ENCODE measurements around the gene KRTAP13-2.

Gene KRTAP13-2, protein sequence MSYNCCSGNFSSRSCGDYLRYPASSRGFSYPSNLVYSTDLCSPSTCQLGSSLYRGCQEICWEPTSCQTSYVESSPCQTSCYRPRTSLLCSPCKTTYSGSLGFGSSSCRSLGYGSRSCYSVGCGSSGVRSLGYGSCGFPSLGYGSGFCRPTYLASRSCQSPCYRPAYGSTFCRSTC

DNA sequence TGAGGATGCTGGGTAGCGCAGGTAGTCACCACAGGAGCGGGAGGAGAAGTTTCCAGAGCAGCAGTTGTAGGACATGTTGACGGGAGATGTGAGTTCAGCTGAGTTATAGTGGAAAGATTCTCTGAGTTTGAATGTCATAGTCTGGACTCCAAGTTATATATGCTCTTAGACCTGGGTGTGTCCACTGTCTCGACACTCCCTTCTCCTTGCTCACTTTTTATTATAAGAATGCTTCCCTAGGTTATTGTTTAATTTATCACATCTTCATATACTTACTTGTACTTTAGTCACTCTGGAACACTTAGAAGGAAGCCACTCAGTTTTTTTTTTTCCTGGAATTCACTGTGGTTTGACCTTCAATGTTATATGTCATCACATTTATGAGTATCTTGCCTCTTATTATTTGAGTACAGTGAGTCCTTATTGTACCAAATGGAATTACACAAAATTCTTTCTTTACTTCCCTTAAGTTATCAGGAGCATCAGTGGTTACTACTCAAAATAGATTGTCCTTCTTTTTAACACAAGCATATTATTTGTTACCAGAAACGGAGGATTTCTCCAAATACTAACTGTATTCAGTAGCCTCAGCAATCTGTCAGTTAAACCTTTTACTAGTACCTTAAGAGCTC, at the start of gene KRTAP13-2:
KRTAP13-2 (minus strand) TSS at position 133 of the 632 bp plus-strand sequence; CDS start at position 75, 58 bp downstream.
- DNase-seq (ENCODE audit: low read depth, low spot score) = no peak

DNA sequence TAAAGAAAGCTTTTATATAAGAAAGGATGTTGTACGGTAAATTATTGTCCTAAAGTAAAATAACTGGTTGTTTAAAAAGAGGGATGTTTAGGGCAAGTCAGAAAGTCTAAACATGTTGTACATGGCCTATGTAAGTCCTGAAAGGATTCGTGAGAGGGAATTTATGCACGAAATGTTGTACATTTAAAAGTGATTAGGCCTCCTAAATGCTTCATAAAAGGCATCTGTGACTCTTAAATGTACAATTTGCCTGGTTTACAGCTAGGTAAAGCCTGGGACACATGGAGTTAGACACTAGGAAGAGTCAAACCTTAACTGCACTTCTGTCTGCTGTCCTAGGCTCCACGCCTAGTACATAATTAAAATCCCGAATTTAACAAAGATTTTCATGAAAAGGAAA, 43.9 kb upstream of the KRTAP13-2 start:
- no peak for DNase-seq (ENCODE audit: low read depth, low spot score)

DNA sequence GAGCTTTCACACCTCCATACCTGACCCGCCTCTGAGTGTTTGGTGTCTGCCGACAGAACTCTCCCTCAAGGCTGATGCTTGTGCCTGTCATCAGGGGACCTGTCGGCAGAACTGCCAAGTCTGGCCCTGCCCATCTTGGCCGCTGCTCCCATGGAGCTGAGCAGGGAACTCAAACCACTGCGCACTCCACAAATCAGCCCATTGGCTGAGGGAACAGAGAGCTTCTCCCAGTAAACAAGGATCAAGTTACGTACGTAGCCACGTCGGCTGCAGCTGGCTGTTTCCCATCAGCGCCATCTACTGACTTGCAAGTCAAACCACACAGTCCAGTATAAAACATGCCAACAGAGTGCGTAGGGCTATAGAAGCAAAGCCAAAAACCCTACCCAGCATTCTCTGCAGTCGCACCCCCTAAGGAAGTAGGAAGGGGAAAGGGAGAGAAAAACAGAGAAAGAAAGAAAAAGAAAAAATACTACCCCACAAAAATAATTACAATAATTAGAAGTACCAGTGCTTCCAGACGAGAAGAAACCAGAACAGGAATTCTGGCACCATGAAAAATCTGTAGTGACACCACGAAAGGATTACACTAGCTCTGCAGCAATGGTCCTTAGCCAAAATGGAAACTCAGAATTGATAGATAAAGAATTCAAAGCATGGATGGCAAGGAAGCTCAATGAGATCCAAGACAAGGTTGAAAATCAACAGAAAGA, 36.9 kb upstream of the KRTAP13-2 start:
- DNase-seq (ENCODE audit: low read depth, low spot score) = peak; percentile 24

DNA sequence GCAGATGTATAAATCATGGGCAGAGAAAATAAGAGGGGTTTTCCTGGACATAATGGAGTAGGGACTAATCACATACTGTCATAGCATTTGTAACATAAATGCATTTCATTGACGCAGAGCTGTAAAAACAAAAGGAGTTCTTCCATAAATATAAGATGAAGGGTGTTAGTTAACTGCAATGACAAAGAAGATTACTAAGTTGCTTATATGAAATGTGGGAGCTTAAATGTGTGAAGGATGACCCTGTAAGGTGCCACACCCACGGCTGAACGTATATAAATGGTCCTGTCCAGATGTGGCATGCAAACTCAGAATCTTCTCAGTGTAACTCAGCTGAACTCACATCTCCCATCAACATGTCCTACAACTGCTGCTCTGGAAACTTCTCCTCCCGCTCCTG, 23.7 kb upstream of the KRTAP13-2 start, which contains the start of gene KRTAP13-1:
KRTAP13-1 (plus strand) TSS at position 301 of the 400 bp plus-strand sequence; CDS start at position 357, 56 bp downstream.
- DNase-seq (ENCODE audit: low read depth, low spot score) = no peak

DNA sequence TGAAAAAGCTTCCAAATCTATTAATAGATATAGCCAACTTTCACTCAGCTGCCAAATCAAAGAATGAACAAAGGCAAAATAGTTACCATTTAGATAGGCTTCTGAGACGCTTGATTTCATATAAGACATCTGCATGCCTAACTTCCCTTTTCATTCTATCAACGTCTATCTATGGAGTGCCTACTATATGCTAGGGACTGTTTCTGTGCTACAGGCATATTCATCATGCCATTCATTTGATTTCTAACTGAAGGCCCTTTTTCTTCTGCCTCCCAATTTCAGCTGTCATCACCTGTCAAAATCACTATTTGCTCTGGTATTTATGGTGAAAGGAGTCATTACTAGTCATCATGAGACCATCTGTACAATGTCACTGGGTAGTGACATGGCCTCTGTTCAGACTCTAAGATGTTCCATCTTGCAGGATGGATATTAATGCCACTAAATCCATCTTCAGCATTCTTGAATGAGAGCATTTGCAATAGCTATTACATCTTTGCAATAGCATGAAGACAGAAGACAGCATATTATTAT, 19.5 kb upstream of the KRTAP13-2 start:
- DNase-seq (ENCODE audit: low read depth, low spot score) = no peak

DNA sequence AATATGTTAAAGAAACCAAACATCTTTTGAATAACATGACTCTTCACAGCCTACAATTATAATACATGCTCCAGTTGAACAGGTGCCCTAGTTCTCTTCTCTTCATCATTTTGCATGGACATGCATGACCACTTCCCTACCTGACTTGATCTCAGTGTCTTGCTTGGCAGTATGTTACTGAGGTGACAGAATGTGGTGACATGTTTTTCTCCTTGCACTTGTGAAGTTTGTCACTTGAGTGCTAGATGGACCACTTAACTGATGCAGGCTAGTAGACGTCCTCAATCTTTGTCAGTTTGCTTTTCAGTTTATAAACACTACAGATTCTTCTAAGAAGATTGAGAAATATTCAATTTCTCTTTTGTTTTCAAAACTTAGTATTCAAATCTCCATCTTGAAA, 10.1 kb upstream of the KRTAP13-2 start:
- no peak for DNase-seq (ENCODE audit: low read depth, low spot score)

DNA sequence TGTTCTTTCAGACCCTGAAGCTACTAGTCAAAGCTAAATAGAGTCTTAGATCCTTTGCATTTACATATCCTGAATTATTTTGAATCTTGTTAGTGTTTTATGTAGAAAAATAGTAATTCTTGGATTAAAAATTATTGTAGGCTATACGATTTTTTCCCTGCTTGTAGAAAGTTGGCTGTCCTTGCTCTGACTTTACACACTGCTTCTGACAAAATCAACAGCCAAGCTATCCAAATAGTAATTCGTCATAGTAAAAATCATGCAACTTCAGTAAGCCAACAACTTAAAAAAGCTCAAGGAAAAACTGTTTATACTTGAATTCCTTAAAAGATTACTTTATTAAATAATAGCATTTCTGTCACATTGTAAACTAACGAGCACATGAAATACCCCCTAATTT, 16.2 kb downstream of the KRTAP13-2 start:
- DNase-seq (ENCODE audit: low read depth, low spot score) = no peak

DNA sequence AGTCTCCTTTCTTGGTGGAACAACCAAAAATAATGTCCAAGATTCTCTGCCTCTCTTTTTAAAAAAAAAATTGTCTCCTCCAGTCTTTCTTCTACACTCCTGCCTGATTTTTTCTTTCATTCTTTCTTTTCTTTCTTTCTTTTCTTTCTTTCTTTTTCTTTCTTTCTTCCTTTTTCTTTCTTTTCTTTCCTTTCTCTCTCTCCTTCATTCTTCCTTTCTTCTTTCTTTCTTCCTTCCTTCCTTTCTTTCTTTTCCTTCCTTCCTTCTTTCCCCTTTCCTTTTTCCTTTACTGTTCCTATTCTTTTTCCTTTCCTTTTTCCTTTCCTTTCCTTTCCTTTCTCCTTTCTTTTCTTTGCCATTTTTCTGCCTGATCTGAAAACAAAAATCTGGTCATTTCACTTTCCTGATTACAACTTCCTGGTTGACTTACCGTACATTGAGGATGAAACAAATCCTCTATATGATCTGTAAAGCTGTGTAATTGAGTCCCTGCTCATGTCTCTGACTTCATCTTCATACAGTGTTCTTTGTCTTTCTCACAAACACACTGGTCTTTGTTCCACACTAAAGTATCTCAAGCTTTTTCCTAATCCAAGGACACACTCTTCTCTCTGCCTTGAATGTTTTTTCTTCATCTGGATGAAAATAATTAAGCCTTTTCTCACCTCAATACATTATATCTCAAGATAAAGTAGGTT, 17.6 kb downstream of the KRTAP13-2 start:
- DNase-seq (ENCODE audit: low read depth, low spot score) = no peak

DNA sequence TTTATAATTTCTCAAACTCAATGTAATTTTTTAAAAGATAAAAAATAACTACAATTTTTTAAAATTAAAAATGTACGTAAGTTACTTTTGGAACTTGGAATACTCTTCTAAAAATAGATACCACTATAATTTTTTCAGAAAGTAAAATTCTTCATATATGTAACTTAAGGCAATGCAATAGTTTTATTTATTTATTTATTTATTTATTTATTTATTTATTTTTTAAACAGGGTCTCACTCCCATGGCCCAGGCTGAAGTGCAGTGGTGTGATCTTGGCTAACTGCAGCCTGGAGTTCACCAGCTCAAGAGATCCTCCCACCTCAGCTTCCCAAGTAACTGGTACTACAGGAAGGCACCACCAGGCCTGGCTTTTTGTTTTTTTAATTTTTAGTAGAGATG, 20.5 kb downstream of the KRTAP13-2 start:
- no peak for DNase-seq (ENCODE audit: low read depth, low spot score)

DNA sequence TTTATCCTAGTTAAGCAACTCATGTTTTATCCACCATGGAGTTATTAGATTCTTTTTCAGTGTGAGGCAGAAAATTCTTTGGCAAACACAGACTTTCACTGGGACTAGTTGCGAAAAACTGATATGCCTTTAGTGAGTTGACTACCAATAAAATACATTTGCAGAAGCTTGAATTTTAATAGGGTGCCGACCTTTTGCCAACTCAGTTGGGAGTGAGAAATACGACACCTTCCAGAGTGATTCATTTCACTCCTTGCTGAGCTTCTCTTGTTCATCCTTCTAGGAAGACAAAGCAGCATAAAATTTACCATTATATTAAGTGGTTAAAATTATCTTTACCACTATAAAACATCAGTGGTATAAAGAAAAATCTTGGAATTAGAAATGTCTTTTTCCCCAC, 22.5 kb downstream of the KRTAP13-2 start:
- no peak for DNase-seq (ENCODE audit: low read depth, low spot score)

DNA sequence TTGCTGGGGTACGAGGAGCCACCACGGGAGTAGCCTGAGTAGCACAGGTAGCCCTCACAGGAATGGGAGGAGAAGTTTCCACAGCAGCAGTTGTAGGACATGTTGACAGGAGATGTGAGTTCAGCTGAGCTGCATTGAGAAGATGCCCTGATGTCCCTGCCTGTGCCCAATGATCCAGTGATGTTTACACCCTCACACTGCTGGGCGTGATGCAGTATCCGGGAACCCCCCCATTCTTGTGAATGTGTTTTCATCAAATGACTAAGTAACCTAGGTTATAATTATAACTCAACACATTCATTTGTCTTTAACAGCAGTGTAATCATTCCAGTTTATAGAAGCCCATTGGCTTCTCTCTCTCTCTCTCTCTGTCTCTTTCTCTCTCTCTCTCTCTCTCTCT, 23.6 kb downstream of the KRTAP13-2 start, which contains the start of gene KRTAP23-1:
KRTAP23-1 (minus strand) TSS at position 101 of the 400 bp plus-strand sequence; CDS start at position 101, 0 bp downstream.
- no peak for DNase-seq (ENCODE audit: low read depth, low spot score)

DNA sequence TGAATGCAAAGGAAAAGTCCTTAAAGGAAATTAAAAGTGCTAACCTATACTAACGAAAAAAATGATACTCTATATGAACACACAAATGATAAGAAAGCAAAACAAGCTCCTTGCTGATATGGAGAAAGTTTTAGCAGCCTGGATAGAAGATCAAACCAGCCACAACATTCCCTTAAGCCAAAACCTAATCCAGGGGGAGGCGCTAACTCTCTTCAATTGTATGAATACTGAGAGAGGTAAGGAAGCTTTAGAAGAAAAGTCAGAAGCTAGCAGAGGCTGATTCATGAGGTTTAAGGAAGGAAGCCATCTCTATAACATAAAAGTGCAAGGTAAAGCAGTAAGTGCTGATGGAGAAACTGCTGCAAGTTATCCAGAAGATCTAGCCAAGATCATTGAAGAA, 27.1 kb downstream of the KRTAP13-2 start:
- no peak for DNase-seq (ENCODE audit: low read depth, low spot score)

DNA sequence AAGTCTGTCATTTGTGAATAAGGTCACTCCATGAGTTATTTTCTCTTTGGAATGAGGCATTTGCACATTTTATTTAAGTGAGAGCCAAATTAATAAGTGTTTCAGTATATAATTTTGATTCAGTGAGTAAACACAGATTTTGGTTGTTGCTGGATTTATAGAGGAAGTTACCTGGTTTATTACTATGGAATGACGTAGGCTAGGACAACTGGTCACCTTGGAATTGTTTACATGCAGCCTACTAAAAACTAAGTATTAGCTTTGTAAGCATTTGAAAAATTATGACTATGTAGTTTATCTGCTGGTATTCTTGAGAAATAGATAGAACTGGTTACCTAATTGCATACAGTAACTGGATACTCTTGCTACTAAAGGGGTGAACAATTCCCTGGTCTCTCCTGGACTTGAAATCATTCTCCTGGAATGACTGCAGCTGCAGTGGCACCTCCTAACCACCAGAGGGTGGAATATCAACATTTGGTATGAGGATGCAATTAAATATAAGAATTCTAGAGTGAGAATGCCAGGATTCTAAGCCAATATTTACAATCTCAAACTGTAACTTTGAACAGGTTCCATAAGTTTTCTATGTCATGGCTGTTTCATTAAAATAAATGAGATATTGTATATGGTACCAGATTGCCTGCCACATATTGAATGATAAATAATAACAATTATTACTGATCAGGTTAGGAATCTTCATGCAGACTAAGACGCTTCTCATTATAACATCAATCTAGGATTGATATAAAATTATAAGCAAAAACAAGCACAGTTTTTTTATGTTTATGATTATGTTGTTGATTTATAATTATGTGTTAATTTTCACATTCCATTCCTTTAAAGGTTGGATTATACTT, 31.1 kb downstream of the KRTAP13-2 start:
- peak; percentile 56 for DNase-seq (ENCODE audit: low read depth, low spot score)

DNA sequence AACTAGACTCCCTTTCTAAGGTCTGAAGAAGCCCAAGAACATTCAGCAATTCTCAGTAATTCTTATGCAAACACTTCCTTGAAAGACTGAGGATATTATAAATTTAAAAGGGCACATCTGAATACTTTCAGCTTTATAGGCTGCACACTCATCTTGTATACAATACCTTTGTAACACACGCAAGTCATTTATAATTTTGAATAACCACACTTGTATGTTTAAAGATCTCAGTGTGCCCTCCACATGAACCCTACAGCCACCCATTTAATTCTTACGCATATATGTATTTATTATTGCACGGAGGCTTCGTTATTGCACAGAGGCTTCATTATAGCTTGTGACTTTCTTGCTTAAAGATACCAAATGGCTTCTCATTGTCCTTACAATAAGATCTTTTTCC, 33.4 kb downstream of the KRTAP13-2 start:
- DNase-seq (ENCODE audit: low read depth, low spot score) = no peak

DNA sequence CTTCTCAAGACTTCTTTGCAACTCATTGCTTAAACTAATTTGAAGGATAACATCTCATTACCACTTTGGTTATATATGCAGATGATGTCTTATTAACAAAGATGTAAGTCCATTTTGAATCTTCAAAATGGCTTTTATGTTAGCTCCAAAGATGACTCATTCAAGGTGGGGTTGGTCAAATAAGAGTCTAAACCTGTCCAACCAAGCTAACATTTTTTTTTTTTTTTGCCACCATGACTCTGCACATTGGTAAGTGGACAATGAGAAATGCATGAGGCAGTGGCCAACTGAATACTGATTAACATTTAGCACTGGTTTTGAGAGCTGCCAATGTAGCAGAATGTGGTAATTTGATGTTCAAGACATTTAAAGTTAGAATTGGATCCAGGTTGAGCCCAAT, 34.3 kb downstream of the KRTAP13-2 start:
- no peak for DNase-seq (ENCODE audit: low read depth, low spot score)

DNA sequence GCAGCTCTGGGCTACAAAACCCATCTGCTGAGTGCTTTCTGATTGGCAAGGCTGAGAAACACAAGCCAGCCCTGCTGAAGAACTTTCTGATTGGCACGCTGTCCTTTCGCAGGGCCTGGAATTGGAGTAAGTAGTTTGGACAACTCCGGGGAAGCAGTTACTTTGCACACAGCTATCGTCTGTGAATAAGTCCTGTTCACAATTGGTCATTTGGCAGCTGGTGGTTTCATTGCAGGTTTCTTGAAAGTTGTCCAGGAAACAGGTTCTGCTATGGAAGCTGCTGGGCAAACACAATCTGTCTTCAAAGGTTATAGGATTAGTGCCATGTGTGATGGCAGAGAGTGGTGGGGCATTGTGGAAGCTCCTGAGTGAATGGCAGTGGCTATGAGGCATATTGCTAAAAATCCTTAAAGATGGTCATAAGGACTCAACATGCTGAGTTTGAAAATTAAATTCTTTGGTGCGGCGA, 34.8 kb downstream of the KRTAP13-2 start, which contains the start of gene KRTAP27-1:
KRTAP27-1 (minus strand) TSS at position 419 of the 469 bp plus-strand sequence; CDS start at position 393, 26 bp downstream.
- no peak for DNase-seq (ENCODE audit: low read depth, low spot score)

DNA sequence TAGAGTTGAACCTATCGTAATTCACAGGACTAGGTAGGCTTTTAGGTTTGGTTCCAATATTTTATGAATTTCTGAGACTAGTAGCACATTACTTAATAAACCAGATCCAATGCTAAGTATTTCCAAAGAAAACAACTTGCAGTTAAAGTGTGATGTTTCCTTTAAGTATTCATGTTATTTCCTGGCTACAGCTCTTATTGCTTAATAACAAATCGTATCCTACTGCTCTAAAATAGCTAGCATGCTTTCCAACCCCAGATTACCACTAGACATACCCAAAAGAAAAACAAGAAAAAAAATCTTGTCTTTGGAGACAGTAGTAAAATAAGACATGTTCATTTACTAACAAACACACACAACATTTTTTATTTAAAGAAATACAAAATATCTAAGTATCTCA, 35.5 kb downstream of the KRTAP13-2 start:
- DNase-seq (ENCODE audit: low read depth, low spot score) = peak; percentile 22

DNA sequence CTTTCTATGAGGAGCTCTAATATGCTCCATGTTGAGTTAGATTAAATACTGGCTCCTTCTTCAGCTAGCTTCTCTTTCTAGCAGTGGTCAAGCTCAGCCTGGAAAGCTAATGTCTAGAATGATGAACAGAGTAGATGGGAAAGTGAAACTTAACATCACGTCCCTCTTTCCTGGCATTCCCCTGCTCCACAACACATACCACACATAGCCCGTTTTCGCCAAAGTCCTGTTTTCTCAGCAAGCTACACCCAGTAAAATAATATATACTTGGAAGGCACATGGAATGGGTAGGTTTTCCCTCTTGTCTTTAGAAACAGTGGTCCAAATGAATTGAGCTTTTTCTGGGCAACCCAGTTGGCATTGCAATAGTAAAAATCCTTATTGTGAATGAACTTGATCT, 38.3 kb downstream of the KRTAP13-2 start:
- no peak for DNase-seq (ENCODE audit: low read depth, low spot score)

DNA sequence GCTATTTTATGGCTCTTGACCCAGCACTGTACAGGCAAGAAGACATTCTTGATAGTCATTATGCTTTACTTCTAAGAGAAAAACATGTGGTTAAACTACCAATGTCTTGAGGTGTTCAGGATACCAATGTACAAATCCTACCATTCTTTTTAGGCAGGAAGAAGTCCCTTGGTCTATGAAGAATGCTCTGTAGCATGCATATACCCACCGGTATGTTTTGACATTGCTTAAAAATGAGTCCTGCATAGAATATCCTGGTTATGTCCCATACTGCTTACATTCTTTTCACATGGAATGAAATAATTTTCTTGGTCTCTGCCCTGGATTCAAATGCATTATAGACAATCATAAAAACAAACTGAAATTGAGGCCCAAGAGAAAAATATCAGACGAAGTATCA, 39.4 kb downstream of the KRTAP13-2 start:
- DNase-seq (ENCODE audit: low read depth, low spot score) = no peak

DNA sequence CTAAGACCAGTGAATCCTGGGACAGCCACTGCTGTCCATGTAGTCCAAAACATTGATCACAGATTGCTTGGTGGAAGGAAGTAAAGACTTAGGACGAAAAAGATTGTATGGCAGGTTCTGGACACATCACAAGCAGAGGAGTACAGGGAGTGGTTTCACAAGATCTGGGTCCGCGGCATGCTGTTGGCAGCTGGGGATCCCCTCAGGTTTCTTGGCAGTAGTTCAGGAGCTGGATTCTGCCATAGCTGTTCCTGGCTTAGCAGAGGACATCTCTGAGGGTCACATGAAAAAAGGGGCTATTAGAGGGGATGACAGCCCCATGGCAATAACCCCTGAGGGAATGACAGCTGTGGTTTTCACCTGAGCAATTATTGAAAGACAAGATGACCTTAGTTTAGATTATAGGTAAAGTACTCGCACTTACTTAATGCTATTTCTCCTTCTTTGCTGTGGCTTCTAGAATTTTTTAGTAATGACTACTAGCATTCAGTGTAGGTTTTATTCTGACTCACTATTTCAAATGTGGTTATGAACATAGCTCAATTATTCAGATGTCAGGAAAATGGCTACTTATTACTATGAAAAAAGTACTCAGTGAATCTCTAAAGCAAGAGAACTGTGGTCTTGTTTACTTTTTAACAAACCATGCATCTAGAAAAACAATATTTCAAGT, 42.7 kb downstream of the KRTAP13-2 start:
- peak; percentile 27 for DNase-seq (ENCODE audit: low read depth, low spot score)
